Measurements from ENCODE around the gene ARHGEF7. TPM values are rescaled to one million over a fixed set of nuclear protein-coding genes. Genes with fewer than 3 reads are reported as not detected.

The ARHGEF7 gene
- total and polyA plus RNA-seq, 8 donors: 52.8 to 86.0 (median 72.2) TPM

GRCh38 chr13:111245576-111246384, 130.7 kb downstream of the ARHGEF7 start:
- no peak for DNase-seq
- no peak overlapping the region for H3K27ac ChIP-seq
- no peak overlapping the region for H3K4me3 ChIP-seq
- ATAC-seq: no peak
- no peaks in the 10 kb centered on the region for H3K9me3 ChIP-seq
- peaks cover 4 to 76% of the 10 kb centered on the region in 2 donors for H3K36me3 ChIP-seq
- no peak for TF ChIP-seq CTCF (IDR thresholded peaks at IDR 0.05)
- no peaks in the 10 kb centered on the region for H3K4me1 ChIP-seq
- intact Hi-C loops (cut with DNase I): no loop called here
- H3K27me3 ChIP-seq: no peaks in the 10 kb centered on the region

- Histone ChIP-seq H3K36me3 (peaks cover 4 to 72% of the 10 kb centered on the region in 2 donors), H3K4me3 (no peak overlapping the region), H3K4me1 (no peaks in the 10 kb centered on the region), H3K27ac (no peak overlapping the region), H3K9me3 (no peaks in the 10 kb centered on the region), H3K27me3 (no peaks in the 10 kb centered on the region)
- ATAC-seq (peak; percentile 48), DNase-seq (no peak)
- TF ChIP-seq CTCF (IDR thresholded peaks at IDR 0.05): no peak
- intact Hi-C loops (cut with DNase I): no loop called here
Observed at GRCh38 chr13:111247552-111247951, 132.4 kb downstream of the ARHGEF7 start.

GRCh38 chr13:111248822-111249221, 133.7 kb downstream of the ARHGEF7 start:
- Histone ChIP-seq H3K9me3 (no peaks in the 10 kb centered on the region), H3K27me3 (no peaks in the 10 kb centered on the region), H3K4me3 (no peak overlapping the region), H3K4me1 (no peaks in the 10 kb centered on the region), H3K27ac (no peak overlapping the region), H3K36me3 (peaks cover 4 to 77% of the 10 kb centered on the region in 2 donors)
- intact Hi-C loops (cut with DNase I): no loop called here
- no peak for ATAC-seq
- DNase-seq: no peak
- no peak for TF ChIP-seq CTCF (IDR thresholded peaks at IDR 0.05)

- Histone ChIP-seq H3K9me3 (no peaks in the 10 kb centered on the region), H3K4me3 (no peak overlapping the region), H3K4me1 (no peaks in the 10 kb centered on the region), H3K27me3 (no peaks in the 10 kb centered on the region), H3K36me3 (peaks cover 4 to 71% of the 10 kb centered on the region in 2 donors), H3K27ac (no peak overlapping the region)
- intact Hi-C loops (cut with DNase I): no loop called here
- DNase-seq (no peak), ATAC-seq (no peak)
- no peak for TF ChIP-seq CTCF (IDR thresholded peaks at IDR 0.05)
Observed at GRCh38 chr13:111249637-111250360, 134.7 kb downstream of the ARHGEF7 start.
